IMR-90 (cell line): ENCODE results near the gene SHISA6. TPM values are rescaled to one million over a fixed set of nuclear protein-coding genes. Genes with fewer than 3 reads are reported as not detected.

ENCODE experiments used
- ATAC-seq: fragments of 200-7000 bp; cut with Tn5 transposase; 2 replicates; pipeline ENCODE4 v1.9.1; 2020; ENCODE audit warnings: low read depth, mild to moderate bottlenecking, moderate library complexity
- BruUV-seq: library from RNA; stranded (reverse); fragments of 400-500 nt; replicated peaks from 2 replicates; lab custom pipeline; 2021; lab: Mats Ljungman, UMichigan
- CTCF ChIA-PET: fragments of 300-600 bp; formaldehyde crosslinking; extraction: SDS; loops from one replicate; lab custom pipeline; 2021; ENCODE audit warnings: antibody characterized with exemption; lab: Yijun Ruan, JAX
- POLR2A ChIA-PET: fragments of 300-600 bp; sonication (Branson Sonifier 250); formaldehyde crosslinking; loops from one replicate; lab custom pipeline; 2022; ENCODE audit warnings: antibody characterized with exemption; ENCODE audit not compliant: unreplicated experiment; lab: Charles Lee
- DNase-seq: peaks from one replicate; pipeline ENCODE4 v3.0.0; 2013
- H2AFZ ChIP-seq: replicated peaks from 2 replicates; pipeline ENCODE3; 2013; ENCODE audit warnings: low read length, mild to moderate bottlenecking; ENCODE audit not compliant: poor library complexity
- H2AK5ac ChIP-seq: 2 replicates; pipeline ENCODE4 v1.6.1; 2013; ENCODE audit warnings: low read depth, low read length, inconsistent platforms
- H2AK9ac ChIP-seq: replicated peaks from 2 replicates; pipeline ENCODE3; 2013; ENCODE audit warnings: mild to moderate bottlenecking, low read depth, low read length, moderate library complexity; ENCODE audit not compliant: poor library complexity
- H2BK120ac ChIP-seq: 2 replicates; pipeline ENCODE4 v1.6.1; 2013; ENCODE audit warnings: low read depth, low read length, inconsistent platforms
- H2BK15ac ChIP-seq: 3 replicates; pipeline ENCODE4 v1.6.1; 2013; ENCODE audit warnings: low read depth, low read length, inconsistent platforms
- H2BK20ac ChIP-seq: 2 replicates; pipeline ENCODE4 v1.6.1; 2013; ENCODE audit warnings: low read depth, mild to moderate bottlenecking, inconsistent platforms, low read length, moderate library complexity
- H2BK5ac ChIP-seq: 2 replicates; pipeline ENCODE4 v1.6.1; 2013; ENCODE audit warnings: mild to moderate bottlenecking, low read depth, low read length, inconsistent platforms; ENCODE audit not compliant: poor library complexity, severe bottlenecking
- H3K14ac ChIP-seq: replicated peaks from 2 replicates; pipeline ENCODE4 v1.6.1; 2013; ENCODE audit warnings: low read depth, low read length, inconsistent platforms
- H3K18ac ChIP-seq: 2 replicates; pipeline ENCODE4 v1.6.1; 2013; ENCODE audit warnings: low read depth, low read length, control low read depth
- H3K23ac ChIP-seq: 2 replicates; pipeline ENCODE4 v1.6.1; 2013; ENCODE audit warnings: low read depth, low read length, inconsistent platforms
- H3K27ac ChIP-seq: 2 replicates; pipeline ENCODE4 v1.5.1; 2013; ENCODE audit warnings: mild to moderate bottlenecking, control low read depth, low read length; ENCODE audit not compliant: insufficient read depth
- H3K27me3 ChIP-seq: 2 replicates; pipeline ENCODE4 v1.6.1; 2013; ENCODE audit warnings: low read length; ENCODE audit not compliant: control insufficient read depth, insufficient read depth
- H3K36me3 ChIP-seq: 2 replicates; pipeline ENCODE4 v1.6.1; 2013; ENCODE audit warnings: low read length, mixed read lengths; ENCODE audit not compliant: control insufficient read depth, insufficient read depth
- H3K4ac ChIP-seq: 2 replicates; pipeline ENCODE4 v1.6.1; 2013; ENCODE audit warnings: low read depth, low read length, inconsistent platforms
- H3K4me1 ChIP-seq: 2 replicates; pipeline ENCODE4 v1.6.1; 2013; ENCODE audit warnings: low read length, mixed read lengths; ENCODE audit not compliant: control insufficient read depth, insufficient read depth
- H3K4me2 ChIP-seq: 2 replicates; pipeline ENCODE4 v1.6.1; 2013; ENCODE audit warnings: low read depth, mild to moderate bottlenecking, control low read depth, low read length, moderate library complexity
- H3K4me3 ChIP-seq: 2 replicates; pipeline ENCODE4 v1.5.1; 2013; ENCODE audit warnings: low read depth, mild to moderate bottlenecking, control low read depth, low read length, moderate library complexity; ENCODE audit not compliant: insufficient read depth
- H3K56ac ChIP-seq: 2 replicates; pipeline ENCODE4 v1.6.1; 2013; ENCODE audit warnings: low read length, inconsistent platforms; ENCODE audit not compliant: insufficient read depth; ENCODE audit errors: extremely low read depth
- H3K79me1 ChIP-seq, 2 experiments: 2 replicates each; pipeline ENCODE4 v1.6.1; 2013; ENCODE audit warnings: low read length in 2 of 2, inconsistent platforms in 1 of 2, low read depth in 1 of 2
- H3K9ac ChIP-seq: 2 replicates; pipeline ENCODE4 v1.6.1; 2013; ENCODE audit warnings: low read depth, low read length, control low read depth
- H3K9me1 ChIP-seq: 2 replicates; pipeline ENCODE4 v1.6.1; 2013; ENCODE audit warnings: low read length, inconsistent platforms; ENCODE audit not compliant: insufficient read depth
- H3K9me3 ChIP-seq: 2 replicates; pipeline ENCODE4 v1.6.1; 2013; ENCODE audit warnings: low read length; ENCODE audit not compliant: control insufficient read depth, insufficient read depth
- H4K20me1 ChIP-seq: 2 replicates; pipeline ENCODE4 v1.6.1; 2013; ENCODE audit warnings: low read length, inconsistent platforms; ENCODE audit not compliant: insufficient read depth
- H4K5ac ChIP-seq: 2 replicates; pipeline ENCODE4 v1.6.1; 2013; ENCODE audit warnings: mild to moderate bottlenecking, low read depth, low read length, control low read depth
- H4K8ac ChIP-seq, 2 experiments: 2 replicates each; pipeline ENCODE4 v1.6.1; 2013; ENCODE audit warnings: low read depth in 2 of 2, low read length in 2 of 2, control low read depth in 1 of 2, inconsistent platforms in 1 of 2
- H4K91ac ChIP-seq: 2 replicates; pipeline ENCODE4 v1.6.1; 2013; ENCODE audit warnings: low read depth, low read length, inconsistent platforms; ENCODE audit not compliant: insufficient read depth
- BHLHE40 ChIP-seq: fragments of 150-350 bp; IDR thresholded peaks from 2 replicates; pipeline ENCODE4 v1.6.1; 2016; ENCODE audit warnings: mild to moderate bottlenecking, low read depth, low read length
- CEBPB ChIP-seq: IDR thresholded peaks from 2 replicates; pipeline ENCODE4 v1.6.1; 2012; ENCODE audit warnings: low read depth, low read length, improper control_type of control experiment
- CHD1 ChIP-seq: IDR thresholded peaks from 2 replicates; pipeline ENCODE4 v1.6.1; 2012; ENCODE audit warnings: low read depth, low read length, improper control_type of control experiment
- CTCF ChIP-seq: conservative IDR thresholded peaks from 2 replicates; pipeline ENCODE4 v1.5.1; 2012; ENCODE audit warnings: mild to moderate bottlenecking, low read depth, low read length, improper control_type of control experiment
- ELK1 ChIP-seq: fragments of 150-350 bp; IDR thresholded peaks from 2 replicates; pipeline ENCODE4 v1.6.1; 2016; ENCODE audit warnings: low read depth, mild to moderate bottlenecking, low read length, moderate library complexity, borderline replicate concordance
- FOS ChIP-seq: fragments of 150-350 bp; IDR thresholded peaks from 2 replicates; pipeline ENCODE4 v1.6.1; 2016; ENCODE audit warnings: low read depth, low read length
- MAFK ChIP-seq: IDR thresholded peaks from 2 replicates; pipeline ENCODE4 v1.6.1; 2012; ENCODE audit warnings: low read depth, low read length, improper control_type of control experiment
- MAZ ChIP-seq: IDR thresholded peaks from 2 replicates; pipeline ENCODE4 v1.6.1; 2012; ENCODE audit warnings: low read depth, mild to moderate bottlenecking, low read length, improper control_type of control experiment, moderate library complexity, borderline replicate concordance
- MXI1 ChIP-seq: IDR thresholded peaks from 2 replicates; pipeline ENCODE4 v1.6.1; 2012; ENCODE audit warnings: low read depth, mild to moderate bottlenecking, low read length, moderate library complexity, borderline replicate concordance
- NFE2L2 ChIP-seq: fragments of 150-350 bp; IDR thresholded peaks from 2 replicates; pipeline ENCODE4 v1.6.1; 2016; ENCODE audit warnings: low read depth, mild to moderate bottlenecking, low read length
- POLR2A ChIP-seq: IDR thresholded peaks from 2 replicates; pipeline ENCODE4 v1.6.1; 2012; ENCODE audit warnings: mild to moderate bottlenecking, low read depth, low read length
- RAD21 ChIP-seq: IDR thresholded peaks from 2 replicates; pipeline ENCODE4 v1.6.1; 2012; ENCODE audit warnings: low read length, improper control_type of control experiment
- RCOR1 ChIP-seq: IDR thresholded peaks from 2 replicates; pipeline ENCODE4 v1.6.1; 2012; ENCODE audit warnings: mild to moderate bottlenecking, low read length, improper control_type of control experiment; ENCODE audit not compliant: insufficient replicate concordance
- RFX5 ChIP-seq: IDR thresholded peaks from 2 replicates; pipeline ENCODE4 v1.8.0; 2012; ENCODE audit warnings: low read depth, mild to moderate bottlenecking, low read length, moderate library complexity
- SMC3 ChIP-seq: fragments of 150-350 bp; IDR thresholded peaks from 2 replicates; pipeline ENCODE4 v1.6.1; 2016; ENCODE audit warnings: low read depth, mild to moderate bottlenecking, antibody characterized with exemption, low read length, moderate library complexity
- USF2 ChIP-seq: fragments of 150-350 bp; IDR thresholded peaks from 2 replicates; pipeline ENCODE4 v1.6.1; 2017; ENCODE audit warnings: mild to moderate bottlenecking, antibody characterized with exemption, low read length, low read depth
- WGBS, 2 experiments: methylation state at CpG; one replicate each; pipeline versions ENCODE4 v1.1.5 to v1.1.7; 2013; ENCODE audit warnings: missing lambda C conversion rate in 2 of 2; ENCODE audit not compliant: insufficient read length in 1 of 2; ENCODE audit errors: extremely low coverage in 2 of 2; 5-methylcytosine and 5-hydroxymethylcytosine counted together
- dilution Hi-C: fragments of 300-500 bp; cut with HindIII; formaldehyde crosslinking; loops from one replicate; pipeline ENCODE4 v1.14.3; 2018; ENCODE audit warnings: low sequenced_read_pairs; ENCODE audit not compliant: unreplicated experiment
- in situ Hi-C: fragments of 300-500 bp; cut with MboI; formaldehyde crosslinking; loops from 3 replicates; pipeline ENCODE4 v1.14.3; 2019; ENCODE audit warnings: low sequenced_read_pairs, inconsistent platforms, mixed read lengths
- intact Hi-C: fragments of 100-400 bp; cut with micrococcal nuclease; formaldehyde crosslinking; loops from 2 replicates; pipeline ENCODE4 v1.10.0; 2022
- polyA plus RNA-seq, 3 experiments: library from polyadenylated mRNA; depleted of rRNA; stranded (reverse); fragments of >200 nt; gene quantifications; 2 replicates each; pipeline ENCODE4 v1.2.3, GENCODE V29; 2012; ENCODE audit warnings: low replicate concordance in 1 of 3
- total RNA-seq: library from RNA; depleted of rRNA; stranded (reverse); fragments of >200 nt; gene quantifications from 2 replicates; pipeline ENCODE4 v1.2.3, GENCODE V29; 2012

Gene SHISA6
- total and polyA plus RNA-seq, 2 of the 4 experiments (the other 2 are of a cell fraction), result not detected

- dilution Hi-C loops, result no loop called here
Measured at GRCh38 chr17:11580677-11581076, 339.7 kb downstream of the SHISA6 start.

More at GRCh38 chr17:11580677-11581076, 339.7 kb downstream of the SHISA6 start:
- Histone ChIP-seq H2BK15ac (no peak overlapping the region), H2BK120ac (no peak overlapping the region), H3K9me3 (peaks cover 26% of the 10 kb centered on the region), H3K4me3 (no peak overlapping the region), H4K20me1 (no peaks in the 10 kb centered on the region), H2BK5ac (no peak overlapping the region), H3K18ac (no peak overlapping the region), H2BK20ac (no peak overlapping the region), H3K56ac (no peak overlapping the region), H3K79me1 (no peaks in the 10 kb centered on the region), H3K27me3 (no peaks in the 10 kb centered on the region), H3K4me2 (no peak overlapping the region), H3K23ac (no peak overlapping the region), H4K5ac (no peak overlapping the region), H3K4ac (no peak overlapping the region), H4K91ac (no peak overlapping the region), H2AFZ (no peak overlapping the region), H3K36me3 (no peaks in the 10 kb centered on the region), H3K27ac (no peak overlapping the region), H3K9ac (no peak overlapping the region), H3K4me1 (no peaks in the 10 kb centered on the region), H3K14ac (no peak overlapping the region), H4K8ac (no peak overlapping the region), H3K9me1 (no peaks in the 10 kb centered on the region), H2AK9ac (no peak overlapping the region), H2AK5ac (no peak overlapping the region)
- WGBS, 2 experiments, result 50% methylated on average over 1 of the region's 3 CpGs; no CpG with 5 or more reads in 1 of the 2 experiments
- POLR2A ChIA-PET, result no interaction called here
- CTCF ChIA-PET, result no interaction called here
- BruUV-seq, result no TSS peak
- DNase-seq, result no peak
- in situ Hi-C loops (no loop called here), intact Hi-C loops (no loop called here)
- no peak for TF ChIP-seq ELK1
- no peak for TF ChIP-seq RAD21
- no peak for TF ChIP-seq CHD1
- TF ChIP-seq SMC3, result no peak
- TF ChIP-seq RCOR1, result no peak
- no peak for TF ChIP-seq FOS
- no peak for TF ChIP-seq RFX5
- no peak for TF ChIP-seq POLR2A
- TF ChIP-seq MAZ, result no peak
- no peak for TF ChIP-seq BHLHE40
- no peak for TF ChIP-seq MAFK
- TF ChIP-seq USF2, result no peak
- TF ChIP-seq CTCF, result no peak
- no peak for TF ChIP-seq MXI1
- TF ChIP-seq NFE2L2, result no peak
- TF ChIP-seq CEBPB, result no peak
- ATAC-seq, result no peak
